Mesothelial cell of epicardium (in vitro differentiated cells): Measurements from ENCODE around the gene ENTPD8. TPM values are rescaled to one million over a fixed set of nuclear protein-coding genes. Genes with fewer than 3 reads are reported as not detected.

Experiments used
- DNase-seq, 2 experiments: peaks; one replicate each; pipeline ENCODE4 v3.0.0; 2021; ENCODE audit warnings: low spot score in 2 of 2; ENCODE audit not compliant: unreplicated experiment in 2 of 2
- H3K27ac Mint-ChIP-seq: 2 replicates; pipeline ENCODE4 v1.8.0; 2021; ENCODE audit warnings: mixed read lengths
- H3K27me3 Mint-ChIP-seq: 2 replicates; pipeline ENCODE4 v1.8.0; 2021; ENCODE audit warnings: low read depth, mixed read lengths
- H3K36me3 Mint-ChIP-seq: 2 replicates; pipeline ENCODE4 v1.8.0; 2021; ENCODE audit warnings: mixed read lengths
- H3K4me1 Mint-ChIP-seq: 2 replicates; pipeline ENCODE4 v1.8.0; 2021; ENCODE audit warnings: mixed read lengths
- H3K4me3 Mint-ChIP-seq: 2 replicates; pipeline ENCODE4 v1.8.0; 2021; ENCODE audit warnings: mild to moderate bottlenecking, moderate library complexity, mixed read lengths
- H3K9me3 Mint-ChIP-seq: 2 replicates; pipeline ENCODE4 v1.8.0; 2021; ENCODE audit warnings: mixed read lengths
- total RNA-seq: library from RNA; stranded (reverse); gene quantifications from 3 replicates; pipeline ENCODE4 v1.2.1, GENCODE V29; 2021
- TF ChIP-seq, protein P1 (sequence below): fragments of 200-600 bp; sonication (generic); IDR thresholded peaks from one replicate; pipeline ENCODE4 v1.5.0; 2021; ENCODE audit warnings: antibody characterized with exemption; ENCODE audit not compliant: unreplicated experiment

The ENTPD8 gene
- total RNA-seq, 1 donor from 2014 or later, result 1.4 TPM

DNA sequence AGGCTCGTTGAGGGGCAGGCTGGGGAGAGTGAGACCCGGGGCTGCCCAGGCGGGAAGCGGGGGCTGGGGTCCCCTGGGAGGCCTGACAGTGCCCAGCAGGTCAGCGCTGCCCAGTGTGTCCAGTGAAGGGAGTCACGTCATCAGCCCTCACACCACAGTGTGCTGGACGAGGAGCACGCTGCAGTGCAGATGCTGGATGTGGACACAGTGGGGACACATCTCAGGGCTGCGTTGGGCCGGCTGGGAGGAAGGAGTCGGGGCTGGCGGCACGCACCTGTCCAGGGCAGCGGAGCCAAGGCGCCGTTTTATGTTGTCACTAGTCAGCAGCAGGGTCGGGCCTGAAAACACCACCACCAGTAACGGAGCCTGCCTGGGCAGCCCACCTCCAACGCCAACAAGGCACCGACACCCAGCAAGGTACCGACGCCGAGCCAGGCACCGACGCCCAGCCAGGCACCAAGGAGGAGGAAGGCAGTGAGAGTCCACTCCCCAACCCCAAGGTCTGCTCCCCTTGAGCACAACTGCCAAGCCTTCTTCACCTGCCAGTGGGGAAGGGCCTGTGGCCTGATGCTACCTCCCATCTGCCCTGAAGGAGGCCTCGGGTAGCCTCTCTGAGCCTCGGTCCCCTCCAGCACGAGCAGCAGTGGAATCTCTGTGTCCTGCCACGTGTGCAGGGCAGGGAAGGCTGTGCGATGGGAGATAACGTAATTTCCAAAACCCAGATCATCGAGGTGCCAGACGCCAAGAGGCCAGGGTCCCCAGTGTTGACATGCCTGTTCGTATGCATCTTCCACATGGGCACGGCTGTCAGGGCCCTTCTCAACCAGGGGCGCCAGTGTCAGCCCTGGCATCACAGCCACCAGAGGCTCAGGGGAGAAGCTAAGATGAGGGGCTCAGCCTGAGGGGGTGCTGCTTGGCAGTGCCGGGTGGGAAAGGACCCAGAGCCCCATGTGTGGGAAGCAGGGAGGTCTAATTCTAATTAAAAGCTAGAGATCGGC, 39.8 kb upstream of the ENTPD8 start:
- H3K4me1 Mint-ChIP-seq, result peaks cover 10% of the 10 kb centered on the region
- no peak overlapping the region for H3K27ac Mint-ChIP-seq
- no peak for DNase-seq
- H3K36me3 Mint-ChIP-seq, result no peaks in the 10 kb centered on the region
- H3K27me3 Mint-ChIP-seq, result peaks cover 2% of the 10 kb centered on the region
- TF ChIP-seq, protein P1, sequence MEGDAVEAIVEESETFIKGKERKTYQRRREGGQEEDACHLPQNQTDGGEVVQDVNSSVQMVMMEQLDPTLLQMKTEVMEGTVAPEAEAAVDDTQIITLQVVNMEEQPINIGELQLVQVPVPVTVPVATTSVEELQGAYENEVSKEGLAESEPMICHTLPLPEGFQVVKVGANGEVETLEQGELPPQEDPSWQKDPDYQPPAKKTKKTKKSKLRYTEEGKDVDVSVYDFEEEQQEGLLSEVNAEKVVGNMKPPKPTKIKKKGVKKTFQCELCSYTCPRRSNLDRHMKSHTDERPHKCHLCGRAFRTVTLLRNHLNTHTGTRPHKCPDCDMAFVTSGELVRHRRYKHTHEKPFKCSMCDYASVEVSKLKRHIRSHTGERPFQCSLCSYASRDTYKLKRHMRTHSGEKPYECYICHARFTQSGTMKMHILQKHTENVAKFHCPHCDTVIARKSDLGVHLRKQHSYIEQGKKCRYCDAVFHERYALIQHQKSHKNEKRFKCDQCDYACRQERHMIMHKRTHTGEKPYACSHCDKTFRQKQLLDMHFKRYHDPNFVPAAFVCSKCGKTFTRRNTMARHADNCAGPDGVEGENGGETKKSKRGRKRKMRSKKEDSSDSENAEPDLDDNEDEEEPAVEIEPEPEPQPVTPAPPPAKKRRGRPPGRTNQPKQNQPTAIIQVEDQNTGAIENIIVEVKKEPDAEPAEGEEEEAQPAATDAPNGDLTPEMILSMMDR, result no peak
- peaks cover 4% of the 10 kb centered on the region for H3K9me3 Mint-ChIP-seq
- no peak overlapping the region for H3K4me3 Mint-ChIP-seq

DNA sequence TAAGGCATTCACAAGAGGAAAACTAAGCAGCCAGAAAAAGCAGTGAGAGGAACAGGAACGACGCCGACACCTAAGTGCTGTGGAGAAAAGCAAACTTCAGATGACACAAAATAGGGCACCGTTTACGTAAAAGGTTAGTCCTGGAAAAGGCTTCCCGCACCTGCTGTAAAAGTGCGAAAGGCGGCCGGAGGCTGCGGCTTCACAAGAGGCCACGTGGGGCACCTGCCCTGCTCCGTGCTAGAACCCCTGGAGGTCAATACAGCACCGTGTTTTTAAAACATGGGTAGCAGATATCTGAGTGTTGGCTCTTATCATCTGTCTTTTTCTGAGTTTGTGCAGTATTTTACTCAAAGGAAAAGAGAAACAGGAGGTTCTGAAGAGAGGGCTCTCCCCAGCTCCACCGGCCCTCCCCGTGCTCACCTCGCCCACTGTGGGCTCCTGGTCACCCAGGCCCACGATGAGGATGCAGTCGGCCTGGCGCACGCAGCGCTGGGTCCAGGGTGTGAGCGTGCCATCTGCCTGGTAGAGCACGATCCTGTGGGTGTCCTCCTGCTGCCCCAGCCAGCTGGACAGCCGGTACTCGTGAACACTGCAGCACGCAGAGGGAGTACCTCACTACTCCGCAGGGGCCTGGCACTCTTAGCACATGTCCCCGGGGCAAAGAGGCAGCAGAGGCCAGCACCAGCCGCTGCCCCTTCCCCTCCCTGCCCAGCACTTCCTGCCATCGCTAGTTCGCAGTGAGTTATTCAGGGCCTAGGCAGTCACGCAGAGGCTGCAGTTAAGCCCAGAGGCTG, 38.9 kb upstream of the ENTPD8 start:
- TF ChIP-seq, protein P1, result no peak
- no peak overlapping the region for H3K4me3 Mint-ChIP-seq
- no peak for DNase-seq
- H3K27me3 Mint-ChIP-seq, result peaks cover 2% of the 10 kb centered on the region
- H3K36me3 Mint-ChIP-seq, result peaks cover 4% of the 10 kb centered on the region
- H3K9me3 Mint-ChIP-seq, result peaks cover 9% of the 10 kb centered on the region
- H3K27ac Mint-ChIP-seq, result no peak overlapping the region
- peaks cover 10% of the 10 kb centered on the region for H3K4me1 Mint-ChIP-seq

DNA sequence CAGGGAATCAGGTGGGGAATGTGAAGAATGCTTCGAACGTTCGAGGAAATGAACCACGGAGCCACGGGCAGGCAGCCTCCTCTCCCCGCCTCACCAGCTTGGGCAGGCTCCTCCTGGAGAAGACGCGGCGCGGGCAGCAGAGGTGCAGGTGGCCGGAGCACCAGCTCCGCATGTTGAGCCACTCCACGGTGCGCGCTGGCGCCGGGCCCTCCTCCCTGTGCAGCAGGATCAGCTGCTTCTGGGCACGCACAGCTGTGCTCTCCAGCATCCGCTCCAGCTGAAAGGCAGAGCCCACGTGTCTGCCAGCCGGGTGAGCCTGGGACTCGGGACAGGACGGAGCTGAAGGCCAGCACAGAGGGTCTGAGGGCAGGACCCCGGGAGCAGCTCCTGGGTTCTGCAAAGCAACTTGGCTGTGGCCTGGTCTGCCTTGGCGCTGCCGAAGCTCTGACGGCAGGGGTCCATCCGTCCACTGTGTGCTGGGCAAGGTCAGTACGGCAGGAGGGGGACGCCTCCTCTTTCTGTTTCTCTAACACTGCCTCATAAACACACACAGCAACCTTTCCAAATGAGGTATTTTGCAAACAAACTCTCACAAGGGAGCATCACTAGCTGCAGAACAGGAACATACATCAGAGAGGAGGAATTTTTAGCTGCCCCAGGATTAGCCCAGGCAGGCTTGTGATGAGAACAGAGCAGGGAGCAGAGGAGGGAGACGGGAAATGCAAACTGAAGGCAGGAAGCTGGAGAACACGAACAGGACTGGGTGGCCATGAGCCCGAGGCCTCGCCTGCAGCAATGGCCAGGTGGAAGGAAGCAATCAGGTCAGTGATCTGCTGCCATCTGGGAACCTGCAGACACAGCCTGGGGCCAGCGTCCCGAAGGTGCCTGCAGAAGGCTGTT, 38.1 kb upstream of the ENTPD8 start:
- Mint-ChIP-seq H3K27ac (no peak overlapping the region), H3K4me1 (peaks cover 10% of the 10 kb centered on the region), H3K9me3 (peaks cover 12% of the 10 kb centered on the region), H3K4me3 (no peak overlapping the region), H3K27me3 (peaks cover 3% of the 10 kb centered on the region), H3K36me3 (peaks cover 6% of the 10 kb centered on the region)
- DNase-seq, result no peak
- TF ChIP-seq, protein P1, result no peak

DNA sequence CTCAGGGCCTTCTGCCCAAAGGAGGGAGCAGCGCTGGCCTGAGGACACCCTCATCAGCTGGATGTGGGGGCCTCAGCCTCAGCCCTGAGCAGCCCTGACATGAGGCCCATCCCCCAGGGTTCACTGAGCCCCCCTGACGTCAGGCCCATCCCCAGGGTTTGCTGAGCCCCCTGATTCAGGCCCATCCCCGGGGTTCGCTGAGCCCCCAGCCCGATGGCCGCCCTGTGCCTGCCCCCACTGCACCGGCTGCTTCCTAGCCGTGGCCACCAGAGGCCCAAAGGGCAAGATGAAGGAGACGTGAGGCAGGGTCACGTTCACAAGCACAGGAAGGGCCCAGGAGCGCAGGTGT, 37.4 kb upstream of the ENTPD8 start:
- no peak for DNase-seq
- TF ChIP-seq, protein P1, result no peak
- peaks cover 3% of the 10 kb centered on the region for H3K27me3 Mint-ChIP-seq
- no peak overlapping the region for H3K4me3 Mint-ChIP-seq
- H3K36me3 Mint-ChIP-seq, result peaks cover 8% of the 10 kb centered on the region
- H3K27ac Mint-ChIP-seq, result no peak overlapping the region
- peaks cover 16% of the 10 kb centered on the region for H3K9me3 Mint-ChIP-seq
- peaks cover 10% of the 10 kb centered on the region for H3K4me1 Mint-ChIP-seq
